K562 (cell line): ENCODE measurements around the gene CD300A. TPM values are rescaled to one million over a fixed set of nuclear protein-coding genes. Genes with fewer than 3 reads are reported as not detected.

ENCODE experiments used
- EP400 ChIP-seq: fragments of 450-650 bp; IDR thresholded peaks from 2 replicates; pipeline ENCODE4 v1.6.1; 2017; ENCODE audit warnings: antibody characterized with exemption, mild to moderate bottlenecking, moderate library complexity
- GATA2 ChIP-seq: sonication (generic); formaldehyde crosslinking; IDR thresholded peaks from 2 replicates; pipeline ENCODE4 v1.4.0; 2020; ENCODE audit warnings: mild to moderate bottlenecking, missing genetic modification reagents
- MAX ChIP-seq: sonication (generic); formaldehyde crosslinking; IDR thresholded peaks from 2 replicates; pipeline ENCODE4 v1.9.0; 2022; ENCODE audit warnings: mild to moderate bottlenecking, missing genetic modification reagents
- MYBL2 ChIP-seq, 2 experiments: fragments of 450-650 bp in 1 of 2; sonication (generic) in 1 of 2; formaldehyde crosslinking in 1 of 2; IDR thresholded peaks; 2 replicates each; pipeline versions ENCODE4 v1.6.1 to v1.8.1; 2017 to 2022; ENCODE audit warnings: borderline replicate concordance in 1 of 2, inconsistent platforms in 1 of 2, low read depth in 1 of 2, mild to moderate bottlenecking in 1 of 2, missing genetic modification reagents in 1 of 2, moderate library complexity in 1 of 2
- PBX2 ChIP-seq, 2 experiments: IDR thresholded peaks in 1 of 2; conservative IDR thresholded peaks in 1 of 2; 2 replicates each; pipeline ENCODE4 v1.6.1; 2016; ENCODE audit warnings: low read depth in 2 of 2, mild to moderate bottlenecking in 1 of 2, missing compliant biosample characterization in 1 of 2, missing genetic modification characterization in 1 of 2, moderate library complexity in 1 of 2
- PURB ChIP-seq: sonication (generic); formaldehyde crosslinking; IDR thresholded peaks from 2 replicates; pipeline ENCODE4 v1.9.0; 2021; ENCODE audit warnings: low read depth, mild to moderate bottlenecking, missing genetic modification reagents
- ZNF12 ChIP-seq: sonication (generic); formaldehyde crosslinking; IDR thresholded peaks from 2 replicates; pipeline ENCODE4 v1.4.0; 2020; ENCODE audit warnings: mild to moderate bottlenecking, missing genetic modification reagents
- polyA plus RNA-seq, 8 experiments: library from polyadenylated mRNA; depleted of rRNA in 4 of 8; stranded (reverse) in 5 of 8; unstranded in 3 of 8; fragments of >200 nt; fragmentation: Nextera tagmentation in 2 of 8; fragmentation: Illumina TruSeq in 1 of 8; extraction: Ambion mirVana in 2 of 8; extraction: Trizol in 1 of 8; gene quantifications; 2 replicates each; pipeline versions ENCODE4 v1.2.1 to v1.2.3, GENCODE V29; 2011 to 2014; ENCODE audit warnings: inconsistent platforms in 1 of 8, missing spikeins in 1 of 8
- small RNA-seq: library from RNA; depleted of rRNA; stranded (forward); fragments of <200 nt; gene quantifications from one replicate; pipeline ENCODE3, GENCODE V24; 2014
- total RNA-seq, 7 experiments: library from RNA; depleted of rRNA in 6 of 7; stranded (reverse); fragments of >200 nt in 6 of 7; fragmentation: Illumina TruSeq in 2 of 7; extraction: Trizol in 2 of 7; gene quantifications; 2 replicates each; pipeline versions ENCODE4 v1.2.1 to v1.2.3, GENCODE V29; 2011 to 2021; ENCODE audit warnings: low replicate concordance in 1 of 7
- TF ChIP-seq, protein P1 (sequence below), 2 experiments: IDR thresholded peaks; 2 replicates each; pipeline ENCODE4 v1.6.1; 2011; ENCODE audit warnings: borderline replicate concordance in 1 of 2, control low read depth in 1 of 2, low read depth in 1 of 2, low read length in 1 of 2, mild to moderate bottlenecking in 1 of 2, mixed read lengths in 1 of 2, moderate library complexity in 1 of 2; ENCODE audit not compliant: insufficient read depth in 1 of 2, insufficient read length in 1 of 2, poor library complexity in 1 of 2, severe bottlenecking in 1 of 2; ENCODE audit errors: extremely low read depth in 1 of 2
- TF ChIP-seq, protein P2 (sequence below): sonication (generic); formaldehyde crosslinking; IDR thresholded peaks from 2 replicates; pipeline ENCODE4 v1.8.1; 2023; ENCODE audit warnings: mild to moderate bottlenecking, missing genetic modification reagents

Gene CD300A
- total and polyA plus RNA-seq, 9 of the 15 experiments (the other 6 are each of a cell fraction or from before 2014, with no cell fraction given): 0.21 to 1.7 (median 0.41) TPM; not detected in 1

- TF ChIP-seq, protein P1, sequence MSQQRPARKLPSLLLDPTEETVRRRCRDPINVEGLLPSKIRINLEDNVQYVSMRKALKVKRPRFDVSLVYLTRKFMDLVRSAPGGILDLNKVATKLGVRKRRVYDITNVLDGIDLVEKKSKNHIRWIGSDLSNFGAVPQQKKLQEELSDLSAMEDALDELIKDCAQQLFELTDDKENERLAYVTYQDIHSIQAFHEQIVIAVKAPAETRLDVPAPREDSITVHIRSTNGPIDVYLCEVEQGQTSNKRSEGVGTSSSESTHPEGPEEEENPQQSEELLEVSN (IDR thresholded peaks at IDR 0.05; ENCODE audit: borderline replicate concordance in 1 of 2, extremely low read depth in 1 of 2, insufficient read depth in 1 of 2, insufficient read length in 1 of 2, low read depth in 1 of 2, low read length in 1 of 2, poor library complexity in 1 of 2, severe bottlenecking in 1 of 2): peak in 1 of 2 experiments; percentile 50
- TF ChIP-seq ZNF12 (CRISPR knock-in tag): no peak
- no peak for TF ChIP-seq PURB
- TF ChIP-seq EP400: 0 out of 2 replicates have a peak, but pooled peaks have one; percentile 18
- TF ChIP-seq GATA2 (CRISPR knock-in tag): no peak
- no peak for TF ChIP-seq MYBL2 (IDR thresholded peaks at IDR 0.05; ENCODE audit: low read depth)
- TF ChIP-seq MYBL2 (CRISPR knock-in tag; IDR thresholded peaks at IDR 0.05; ENCODE audit: borderline replicate concordance): no peak
- TF ChIP-seq, protein P2, sequence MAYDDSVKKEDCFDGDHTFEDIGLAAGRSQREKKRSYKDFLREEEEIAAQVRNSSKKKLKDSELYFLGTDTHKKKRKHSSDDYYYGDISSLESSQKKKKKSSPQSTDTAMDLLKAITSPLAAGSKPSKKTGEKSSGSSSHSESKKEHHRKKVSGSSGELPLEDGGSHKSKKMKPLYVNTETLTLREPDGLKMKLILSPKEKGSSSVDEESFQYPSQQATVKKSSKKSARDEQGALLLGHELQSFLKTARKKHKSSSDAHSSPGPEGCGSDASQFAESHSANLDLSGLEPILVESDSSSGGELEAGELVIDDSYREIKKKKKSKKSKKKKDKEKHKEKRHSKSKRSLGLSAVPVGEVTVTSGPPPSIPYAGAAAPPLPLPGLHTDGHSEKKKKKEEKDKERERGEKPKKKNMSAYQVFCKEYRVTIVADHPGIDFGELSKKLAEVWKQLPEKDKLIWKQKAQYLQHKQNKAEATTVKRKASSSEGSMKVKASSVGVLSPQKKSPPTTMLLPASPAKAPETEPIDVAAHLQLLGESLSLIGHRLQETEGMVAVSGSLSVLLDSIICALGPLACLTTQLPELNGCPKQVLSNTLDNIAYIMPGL: no peak
- peak; percentile 54; the same call in 1 of the 2 replicates for TF ChIP-seq MAX (CRISPR knock-in tag)
- no peak for TF ChIP-seq PBX2 (CRISPR knock-in tag; IDR thresholded peaks at IDR 0.05; ENCODE audit: low read depth)
- TF ChIP-seq PBX2 (tag; conservative IDR thresholded peaks at IDR 0.05; ENCODE audit: low read depth): peak; percentile 52; the same call in 1 of the 2 replicates
Measured at GRCh38 chr17:74532115-74532514, 65.7 kb downstream of the CD300A start (continued).

Small RNA genes lying within 50 kb of the gene (small RNA-seq; reads per million reads assigned to genes)
- gene RNA5SP448: 0.15 reads per million

Other genes with a start within 250 kb of the CD300A start
Only the 7 nearest of the 11 such genes appear.
- not detected in 2 replicates for gene BTBD17, start 104.8 kb upstream of the CD300A start, total RNA-seq (2014; rRNA removed)
- not detected in 2 replicates for gene BTBD17, start 104.8 kb upstream of the CD300A start, total RNA-seq (2014; rRNA removed; fragmentation: Illumina TruSeq; extraction: Trizol)
- gene BTBD17, start 104.8 kb upstream of the CD300A start, total RNA-seq (2015; rRNA removed; fragmentation: Illumina TruSeq; extraction: Trizol): not detected in 2 replicates
- not detected in 2 replicates for gene BTBD17, start 104.8 kb upstream of the CD300A start, total RNA-seq (2021)
- gene BTBD17, start 104.8 kb upstream of the CD300A start, polyA plus RNA-seq (2011; rRNA removed): not detected in 2 replicates
- not detected in 2 replicates for gene BTBD17, start 104.8 kb upstream of the CD300A start, polyA plus RNA-seq (2014; fragmentation: Illumina TruSeq; extraction: Trizol)
- gene BTBD17, start 104.8 kb upstream of the CD300A start, polyA plus RNA-seq (2014; fragmentation: Nextera tagmentation; extraction: Ambion mirVana): not detected
- gene BTBD17, start 104.8 kb upstream of the CD300A start, polyA plus RNA-seq (2014; rRNA removed): not detected in 2 replicates
- not detected in 2 replicates for gene GPR142, start 99.1 kb upstream of the CD300A start, total RNA-seq (2014; rRNA removed)
- not detected in 2 replicates for gene GPR142, start 99.1 kb upstream of the CD300A start, total RNA-seq (2014; rRNA removed; fragmentation: Illumina TruSeq; extraction: Trizol)
- gene GPR142, start 99.1 kb upstream of the CD300A start, total RNA-seq (2015; rRNA removed; fragmentation: Illumina TruSeq; extraction: Trizol): not detected in 2 replicates
- not detected in 2 replicates for gene GPR142, start 99.1 kb upstream of the CD300A start, total RNA-seq (2021)
- not detected in 2 replicates for gene GPR142, start 99.1 kb upstream of the CD300A start, polyA plus RNA-seq (2011; rRNA removed)
- not detected in 2 replicates for gene GPR142, start 99.1 kb upstream of the CD300A start, polyA plus RNA-seq (2014; fragmentation: Illumina TruSeq; extraction: Trizol)
- gene GPR142, start 99.1 kb upstream of the CD300A start, polyA plus RNA-seq (2014; fragmentation: Nextera tagmentation; extraction: Ambion mirVana): not detected
- gene GPR142, start 99.1 kb upstream of the CD300A start, polyA plus RNA-seq (2014; rRNA removed): not detected in 2 replicates
- 6.5 and 7.6 TPM in 2 replicates for gene GPRC5C, start 34.5 kb upstream of the CD300A start, total RNA-seq (2014; rRNA removed)
- gene GPRC5C, start 34.5 kb upstream of the CD300A start, total RNA-seq (2014; rRNA removed; fragmentation: Illumina TruSeq; extraction: Trizol): 1.1 and 1.6 TPM in 2 replicates
- gene GPRC5C, start 34.5 kb upstream of the CD300A start, total RNA-seq (2015; rRNA removed; fragmentation: Illumina TruSeq; extraction: Trizol): 4.1 and 4.4 TPM in 2 replicates
- 6.4 and 7.8 TPM in 2 replicates for gene GPRC5C, start 34.5 kb upstream of the CD300A start, total RNA-seq (2021)
- gene GPRC5C, start 34.5 kb upstream of the CD300A start, polyA plus RNA-seq (2011; rRNA removed): 9.0 and 85.5 TPM in 2 replicates
- gene GPRC5C, start 34.5 kb upstream of the CD300A start, polyA plus RNA-seq (2014; fragmentation: Illumina TruSeq; extraction: Trizol): 2.1 and 4.1 TPM in 2 replicates
- under 1 TPM; 0.28 to 0.41 TPM for gene GPRC5C, start 34.5 kb upstream of the CD300A start, polyA plus RNA-seq (2014; fragmentation: Nextera tagmentation; extraction: Ambion mirVana)
- gene GPRC5C, start 34.5 kb upstream of the CD300A start, polyA plus RNA-seq (2014; rRNA removed): 5.9 and 9.6 TPM in 2 replicates
- not detected in 2 replicates for gene CD300LB, start 64.8 kb downstream of the CD300A start, total RNA-seq (2014; rRNA removed)
- gene CD300LB, start 64.8 kb downstream of the CD300A start, total RNA-seq (2014; rRNA removed; fragmentation: Illumina TruSeq; extraction: Trizol): not detected in 2 replicates
- not detected in 2 replicates for gene CD300LB, start 64.8 kb downstream of the CD300A start, total RNA-seq (2015; rRNA removed; fragmentation: Illumina TruSeq; extraction: Trizol)
- gene CD300LB, start 64.8 kb downstream of the CD300A start, total RNA-seq (2021): not detected in 2 replicates
- gene CD300LB, start 64.8 kb downstream of the CD300A start, polyA plus RNA-seq (2011; rRNA removed): not detected in 2 replicates
- not detected in 2 replicates for gene CD300LB, start 64.8 kb downstream of the CD300A start, polyA plus RNA-seq (2014; fragmentation: Illumina TruSeq; extraction: Trizol)
- not detected for gene CD300LB, start 64.8 kb downstream of the CD300A start, polyA plus RNA-seq (2014; fragmentation: Nextera tagmentation; extraction: Ambion mirVana)
- gene CD300LB, start 64.8 kb downstream of the CD300A start, polyA plus RNA-seq (2014; rRNA removed): not detected in 2 replicates
- not detected in 2 replicates for gene CD300C, start 79.5 kb downstream of the CD300A start, total RNA-seq (2014; rRNA removed)
- gene CD300C, start 79.5 kb downstream of the CD300A start, total RNA-seq (2014; rRNA removed; fragmentation: Illumina TruSeq; extraction: Trizol): not detected in 2 replicates
- gene CD300C, start 79.5 kb downstream of the CD300A start, total RNA-seq (2015; rRNA removed; fragmentation: Illumina TruSeq; extraction: Trizol): 0.23 TPM in 1 of 2 replicates, not detected in the other
- not detected in 2 replicates for gene CD300C, start 79.5 kb downstream of the CD300A start, total RNA-seq (2021)
- gene CD300C, start 79.5 kb downstream of the CD300A start, polyA plus RNA-seq (2011; rRNA removed): 0.04 TPM in 1 of 2 replicates, not detected in the other
- 0.07 TPM in 1 of 2 replicates, not detected in the other for gene CD300C, start 79.5 kb downstream of the CD300A start, polyA plus RNA-seq (2014; fragmentation: Illumina TruSeq; extraction: Trizol)
- not detected for gene CD300C, start 79.5 kb downstream of the CD300A start, polyA plus RNA-seq (2014; fragmentation: Nextera tagmentation; extraction: Ambion mirVana)
- 0.16 TPM in 1 of 2 replicates, not detected in the other for gene CD300C, start 79.5 kb downstream of the CD300A start, polyA plus RNA-seq (2014; rRNA removed)
- not detected in 2 replicates for gene CD300H, start 100.9 kb downstream of the CD300A start, total RNA-seq (2014; rRNA removed)
- not detected in 2 replicates for gene CD300H, start 100.9 kb downstream of the CD300A start, total RNA-seq (2014; rRNA removed; fragmentation: Illumina TruSeq; extraction: Trizol)
- not detected in 2 replicates for gene CD300H, start 100.9 kb downstream of the CD300A start, total RNA-seq (2015; rRNA removed; fragmentation: Illumina TruSeq; extraction: Trizol)
- not detected in 2 replicates for gene CD300H, start 100.9 kb downstream of the CD300A start, total RNA-seq (2021)
- not detected in 2 replicates for gene CD300H, start 100.9 kb downstream of the CD300A start, polyA plus RNA-seq (2011; rRNA removed)
- gene CD300H, start 100.9 kb downstream of the CD300A start, polyA plus RNA-seq (2014; fragmentation: Illumina TruSeq; extraction: Trizol): not detected in 2 replicates
- gene CD300H, start 100.9 kb downstream of the CD300A start, polyA plus RNA-seq (2014; fragmentation: Nextera tagmentation; extraction: Ambion mirVana): not detected
- not detected in 2 replicates for gene CD300H, start 100.9 kb downstream of the CD300A start, polyA plus RNA-seq (2014; rRNA removed)
- gene CD300LD, start 125.6 kb downstream of the CD300A start, total RNA-seq (2014; rRNA removed): not detected in 2 replicates
- not detected in 2 replicates for gene CD300LD, start 125.6 kb downstream of the CD300A start, total RNA-seq (2014; rRNA removed; fragmentation: Illumina TruSeq; extraction: Trizol)
- gene CD300LD, start 125.6 kb downstream of the CD300A start, total RNA-seq (2015; rRNA removed; fragmentation: Illumina TruSeq; extraction: Trizol): not detected in 2 replicates
- not detected in 2 replicates for gene CD300LD, start 125.6 kb downstream of the CD300A start, total RNA-seq (2021)
- not detected in 2 replicates for gene CD300LD, start 125.6 kb downstream of the CD300A start, polyA plus RNA-seq (2011; rRNA removed)
- not detected in 2 replicates for gene CD300LD, start 125.6 kb downstream of the CD300A start, polyA plus RNA-seq (2014; fragmentation: Illumina TruSeq; extraction: Trizol)
- gene CD300LD, start 125.6 kb downstream of the CD300A start, polyA plus RNA-seq (2014; fragmentation: Nextera tagmentation; extraction: Ambion mirVana): not detected
- gene CD300LD, start 125.6 kb downstream of the CD300A start, polyA plus RNA-seq (2014; rRNA removed): not detected in 2 replicates